Measurements from ENCODE around the gene IL12RB2.

The IL12RB2 gene

DNA sequence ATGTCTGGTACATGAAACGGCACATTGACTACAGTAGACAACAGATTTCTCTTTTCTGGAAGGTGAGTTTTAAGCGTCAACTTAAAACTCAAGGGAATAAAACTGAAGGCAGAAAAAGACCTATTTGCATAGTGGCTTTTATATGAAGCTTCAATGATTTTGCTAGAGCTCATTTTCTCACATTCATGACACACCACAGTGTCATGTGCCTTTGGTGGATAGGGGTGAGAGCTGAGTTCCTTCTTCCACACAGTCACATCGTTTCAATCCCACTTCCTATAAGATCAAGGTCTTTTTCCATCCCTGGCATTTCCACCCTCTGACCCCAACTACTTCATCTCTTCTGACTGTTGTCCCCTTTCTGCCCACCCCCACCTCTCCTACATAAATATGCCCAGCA lies 31.0 kb downstream of the IL12RB2 start:
- Histone ChIP-seq H3K9me3 (ENCODE audit: control insufficient read depth, insufficient read depth, low read depth, low read length) (no peaks in the 10 kb centered on the region), H3K27ac (ENCODE audit: extremely low read depth, low read depth, low read length) (no peak overlapping the region), H3K4me1 (ENCODE audit: control insufficient read depth, insufficient read depth, low read length) (no peaks in the 10 kb centered on the region), H3K4me3 (ENCODE audit: low read depth, low read length) (no peak overlapping the region), H3K36me3 (ENCODE audit: control insufficient read depth in 2 of 2, insufficient read depth in 1 of 2, low read length in 2 of 2) (no peaks in the 10 kb centered on the region)
- TF ChIP-seq OVOL3 (tag by site-specific recombination; IDR thresholded peaks at IDR 0.05) (no peak), ZNF514 (tag by site-specific recombination; IDR thresholded peaks at IDR 0.05) (no peak), ZNF621 (tag by site-specific recombination; IDR thresholded peaks at IDR 0.05) (no peak), ZNF202 (tag by site-specific recombination; IDR thresholded peaks at IDR 0.05; ENCODE audit: borderline replicate concordance) (no peak), ZNF560 (tag by site-specific recombination; IDR thresholded peaks at IDR 0.05; ENCODE audit: borderline replicate concordance) (no peak), SP2 (tag by site-specific recombination; IDR thresholded peaks at IDR 0.05) (no peak), FEZF1 (tag by site-specific recombination; IDR thresholded peaks at IDR 0.05) (no peak), ZNF544 (tag by site-specific recombination; IDR thresholded peaks at IDR 0.05) (no peak), ZNF174 (tag by site-specific recombination; IDR thresholded peaks at IDR 0.05) (no peak)
- TF ChIP-seq, protein P1, sequence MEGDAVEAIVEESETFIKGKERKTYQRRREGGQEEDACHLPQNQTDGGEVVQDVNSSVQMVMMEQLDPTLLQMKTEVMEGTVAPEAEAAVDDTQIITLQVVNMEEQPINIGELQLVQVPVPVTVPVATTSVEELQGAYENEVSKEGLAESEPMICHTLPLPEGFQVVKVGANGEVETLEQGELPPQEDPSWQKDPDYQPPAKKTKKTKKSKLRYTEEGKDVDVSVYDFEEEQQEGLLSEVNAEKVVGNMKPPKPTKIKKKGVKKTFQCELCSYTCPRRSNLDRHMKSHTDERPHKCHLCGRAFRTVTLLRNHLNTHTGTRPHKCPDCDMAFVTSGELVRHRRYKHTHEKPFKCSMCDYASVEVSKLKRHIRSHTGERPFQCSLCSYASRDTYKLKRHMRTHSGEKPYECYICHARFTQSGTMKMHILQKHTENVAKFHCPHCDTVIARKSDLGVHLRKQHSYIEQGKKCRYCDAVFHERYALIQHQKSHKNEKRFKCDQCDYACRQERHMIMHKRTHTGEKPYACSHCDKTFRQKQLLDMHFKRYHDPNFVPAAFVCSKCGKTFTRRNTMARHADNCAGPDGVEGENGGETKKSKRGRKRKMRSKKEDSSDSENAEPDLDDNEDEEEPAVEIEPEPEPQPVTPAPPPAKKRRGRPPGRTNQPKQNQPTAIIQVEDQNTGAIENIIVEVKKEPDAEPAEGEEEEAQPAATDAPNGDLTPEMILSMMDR (tag by site-specific recombination; IDR thresholded peaks at IDR 0.05): no peak
- TF ChIP-seq, protein P2, sequence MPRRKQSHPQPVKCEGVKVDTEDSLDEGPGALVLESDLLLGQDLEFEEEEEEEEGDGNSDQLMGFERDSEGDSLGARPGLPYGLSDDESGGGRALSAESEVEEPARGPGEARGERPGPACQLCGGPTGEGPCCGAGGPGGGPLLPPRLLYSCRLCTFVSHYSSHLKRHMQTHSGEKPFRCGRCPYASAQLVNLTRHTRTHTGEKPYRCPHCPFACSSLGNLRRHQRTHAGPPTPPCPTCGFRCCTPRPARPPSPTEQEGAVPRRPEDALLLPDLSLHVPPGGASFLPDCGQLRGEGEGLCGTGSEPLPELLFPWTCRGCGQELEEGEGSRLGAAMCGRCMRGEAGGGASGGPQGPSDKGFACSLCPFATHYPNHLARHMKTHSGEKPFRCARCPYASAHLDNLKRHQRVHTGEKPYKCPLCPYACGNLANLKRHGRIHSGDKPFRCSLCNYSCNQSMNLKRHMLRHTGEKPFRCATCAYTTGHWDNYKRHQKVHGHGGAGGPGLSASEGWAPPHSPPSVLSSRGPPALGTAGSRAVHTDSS (tag by site-specific recombination; IDR thresholded peaks at IDR 0.05): no peak
- TF ChIP-seq, protein P3, sequence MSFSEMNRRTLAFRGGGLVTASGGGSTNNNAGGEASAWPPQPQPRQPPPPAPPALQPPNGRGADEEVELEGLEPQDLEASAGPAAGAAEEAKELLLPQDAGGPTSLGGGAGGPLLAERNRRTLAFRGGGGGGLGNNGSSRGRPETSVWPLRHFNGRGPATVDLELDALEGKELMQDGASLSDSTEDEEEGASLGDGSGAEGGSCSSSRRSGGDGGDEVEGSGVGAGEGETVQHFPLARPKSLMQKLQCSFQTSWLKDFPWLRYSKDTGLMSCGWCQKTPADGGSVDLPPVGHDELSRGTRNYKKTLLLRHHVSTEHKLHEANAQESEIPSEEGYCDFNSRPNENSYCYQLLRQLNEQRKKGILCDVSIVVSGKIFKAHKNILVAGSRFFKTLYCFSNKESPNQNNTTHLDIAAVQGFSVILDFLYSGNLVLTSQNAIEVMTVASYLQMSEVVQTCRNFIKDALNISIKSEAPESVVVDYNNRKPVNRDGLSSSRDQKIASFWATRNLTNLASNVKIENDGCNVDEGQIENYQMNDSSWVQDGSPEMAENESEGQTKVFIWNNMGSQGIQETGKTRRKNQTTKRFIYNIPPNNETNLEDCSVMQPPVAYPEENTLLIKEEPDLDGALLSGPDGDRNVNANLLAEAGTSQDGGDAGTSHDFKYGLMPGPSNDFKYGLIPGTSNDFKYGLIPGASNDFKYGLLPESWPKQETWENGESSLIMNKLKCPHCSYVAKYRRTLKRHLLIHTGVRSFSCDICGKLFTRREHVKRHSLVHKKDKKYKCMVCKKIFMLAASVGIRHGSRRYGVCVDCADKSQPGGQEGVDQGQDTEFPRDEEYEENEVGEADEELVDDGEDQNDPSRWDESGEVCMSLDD (tag by site-specific recombination; IDR thresholded peaks at IDR 0.05): no peak
- ChIA-PET POLR2A (no interaction called here), CTCF (interaction anchor here (1.1 to 1.3 kb wide), 2 partner anchors 8 to 162 kb away, joined by 3 to 4 read pairs; no protein-coding TSS in a partner anchor)

DNA sequence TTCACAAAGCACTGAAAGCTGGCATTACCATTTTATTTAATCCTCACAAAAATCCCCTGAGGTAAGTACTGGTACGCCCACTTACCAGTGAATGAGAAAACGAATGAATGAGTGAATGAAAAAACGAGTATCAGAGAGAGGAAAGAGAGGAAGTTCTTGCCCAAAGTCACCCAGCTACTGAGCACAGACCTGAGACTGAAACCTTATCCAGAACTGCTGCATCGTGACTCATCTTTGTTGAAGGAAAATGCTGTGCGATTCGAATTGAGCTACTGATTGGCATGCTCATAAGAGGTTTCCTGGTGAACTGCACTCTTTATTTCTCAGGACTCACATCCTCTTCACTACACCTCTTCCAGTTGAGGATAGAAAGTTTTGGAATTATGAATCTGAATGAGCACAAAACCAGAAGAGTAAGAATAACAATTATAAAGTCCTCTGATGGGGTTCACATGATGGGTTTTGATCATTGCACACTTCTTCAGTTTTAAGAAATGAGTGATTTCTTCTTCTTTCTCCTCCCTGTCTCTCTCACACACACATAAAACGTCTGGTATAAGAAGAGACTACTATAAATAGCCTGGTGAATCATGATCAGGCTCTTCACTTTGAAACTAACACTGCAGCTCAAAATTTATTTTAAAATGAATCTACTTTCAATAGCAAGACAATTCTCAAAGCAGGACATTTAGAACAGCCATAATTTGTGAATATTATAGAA lies 32.1 kb downstream of the IL12RB2 start:
- TF ChIP-seq ZNF629 (tag by site-specific recombination; IDR thresholded peaks at IDR 0.05) (0 out of 2 replicates have a peak, but pooled peaks have one; percentile 19), ZNF24 (tag by site-specific recombination; IDR thresholded peaks at IDR 0.05) (peak; percentile 18; the same call in 1 of the 2 replicates), ZBTB17 (tag by site-specific recombination; IDR thresholded peaks at IDR 0.05) (peak; percentile 78), ZNF660 (tag by site-specific recombination; IDR thresholded peaks at IDR 0.05) (0 out of 2 replicates have a peak, but pooled peaks have one; percentile 26), ZNF354C (tag by site-specific recombination; IDR thresholded peaks at IDR 0.05; ENCODE audit: borderline replicate concordance, low read depth) (no peak), ZNF10 (tag by site-specific recombination; IDR thresholded peaks at IDR 0.05) (0 out of 2 replicates have a peak, but pooled peaks have one; percentile 24), ZNF366 (tag by site-specific recombination; conservative IDR thresholded peaks at IDR 0.05) (peak; percentile 60), ZBTB21 (tag by site-specific recombination; IDR thresholded peaks at IDR 0.05) (no peak), PRDM1 (tag by site-specific recombination; IDR thresholded peaks at IDR 0.05) (peak; percentile 94)
- TF ChIP-seq, protein P4, sequence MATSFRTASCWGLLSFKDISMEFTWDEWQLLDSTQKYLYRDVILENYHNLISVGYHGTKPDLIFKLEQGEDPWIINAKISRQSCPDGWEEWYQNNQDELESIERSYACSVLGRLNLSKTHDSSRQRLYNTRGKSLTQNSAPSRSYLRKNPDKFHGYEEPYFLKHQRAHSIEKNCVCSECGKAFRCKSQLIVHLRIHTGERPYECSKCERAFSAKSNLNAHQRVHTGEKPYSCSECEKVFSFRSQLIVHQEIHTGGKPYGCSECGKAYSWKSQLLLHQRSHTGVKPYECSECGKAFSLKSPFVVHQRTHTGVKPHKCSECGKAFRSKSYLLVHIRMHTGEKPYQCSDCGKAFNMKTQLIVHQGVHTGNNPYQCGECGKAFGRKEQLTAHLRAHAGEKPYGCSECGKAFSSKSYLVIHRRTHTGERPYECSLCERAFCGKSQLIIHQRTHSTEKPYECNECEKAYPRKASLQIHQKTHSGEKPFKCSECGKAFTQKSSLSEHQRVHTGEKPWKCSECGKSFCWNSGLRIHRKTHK (tag by site-specific recombination; IDR thresholded peaks at IDR 0.05): no peak
- TF ChIP-seq, protein P5, sequence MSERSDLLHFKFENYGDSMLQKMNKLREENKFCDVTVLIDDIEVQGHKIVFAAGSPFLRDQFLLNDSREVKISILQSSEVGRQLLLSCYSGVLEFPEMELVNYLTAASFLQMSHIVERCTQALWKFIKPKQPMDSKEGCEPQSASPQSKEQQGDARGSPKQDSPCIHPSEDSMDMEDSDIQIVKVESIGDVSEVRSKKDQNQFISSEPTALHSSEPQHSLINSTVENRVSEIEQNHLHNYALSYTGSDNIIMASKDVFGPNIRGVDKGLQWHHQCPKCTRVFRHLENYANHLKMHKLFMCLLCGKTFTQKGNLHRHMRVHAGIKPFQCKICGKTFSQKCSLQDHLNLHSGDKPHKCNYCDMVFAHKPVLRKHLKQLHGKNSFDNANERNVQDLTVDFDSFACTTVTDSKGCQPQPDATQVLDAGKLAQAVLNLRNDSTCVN (tag by site-specific recombination; optimal IDR thresholded peaks at IDR 0.05): no peak
- H3K4me3 ChIP-seq (ENCODE audit: low read depth, low read length): no peak overlapping the region
- ChIA-PET POLR2A (no interaction called here), CTCF (interaction anchor here (0.7 to 2.1 kb wide), 3 partner anchors 14 to 161 kb away, joined by 3 to 7 read pairs (median 4); no protein-coding TSS in a partner anchor)
- H3K9me3 ChIP-seq (ENCODE audit: control insufficient read depth, insufficient read depth, low read depth, low read length): no peaks in the 10 kb centered on the region
- H3K27ac ChIP-seq (ENCODE audit: extremely low read depth, low read depth, low read length): no peak overlapping the region
- no peaks in the 10 kb centered on the region for H3K4me1 ChIP-seq (ENCODE audit: control insufficient read depth, insufficient read depth, low read length)
- no peaks in the 10 kb centered on the region for H3K36me3 ChIP-seq (ENCODE audit: control insufficient read depth in 2 of 2, insufficient read depth in 1 of 2, low read length in 2 of 2)

Measured in HEK293 (cell line).